HL-60 (cell line): ENCODE measurements around the gene GANC.

ENCODE experiments used
- DNase-seq, 2 experiments: peaks; one replicate each; pipeline ENCODE4 v3.0.0-alpha.2; 2010 to 2020; ENCODE audit warnings: low read depth in 1 of 2, low spot score in 1 of 2
- H3K27ac ChIP-seq: fragments of 250-450 bp; sonication (Bioruptor Pico); replicated peaks from 2 replicates; pipeline ENCODE4 v1.5.1; 2020; ENCODE audit warnings: mild to moderate bottlenecking, moderate library complexity
- H3K27me3 ChIP-seq: fragments of 250-450 bp; sonication (Bioruptor Pico); 2 replicates; pipeline ENCODE4 v1.5.1; 2021; ENCODE audit warnings: mild to moderate bottlenecking, moderate library complexity; ENCODE audit not compliant: insufficient read depth, poor library complexity, severe bottlenecking
- H3K4me3 ChIP-seq: replicated peaks from 2 replicates; pipeline ENCODE4 v1.5.1; 2011; ENCODE audit warnings: mild to moderate bottlenecking, control low read depth, low read length; ENCODE audit not compliant: insufficient read depth
- CTCF ChIP-seq: IDR thresholded peaks from one replicate; pipeline ENCODE4 v1.5.1; 2011; ENCODE audit warnings: low read length, control low read depth, inconsistent platforms; ENCODE audit not compliant: insufficient read depth
- GABPA ChIP-seq: IDR thresholded peaks from 2 replicates; pipeline ENCODE4 v1.6.1; 2012; ENCODE audit warnings: low read depth
- POLR2AphosphoS5 ChIP-seq: IDR thresholded peaks from 2 replicates; pipeline ENCODE4 v1.6.1; 2012; ENCODE audit warnings: low read depth
- REST ChIP-seq: IDR thresholded peaks from 2 replicates; pipeline ENCODE4 v1.6.1; 2012; ENCODE audit warnings: low read depth; ENCODE audit not compliant: insufficient replicate concordance
- SPI1 ChIP-seq: IDR thresholded peaks from 2 replicates; pipeline ENCODE4 v1.6.1; 2012; ENCODE audit warnings: low read depth, mild to moderate bottlenecking, borderline replicate concordance

The GANC gene

DNA sequence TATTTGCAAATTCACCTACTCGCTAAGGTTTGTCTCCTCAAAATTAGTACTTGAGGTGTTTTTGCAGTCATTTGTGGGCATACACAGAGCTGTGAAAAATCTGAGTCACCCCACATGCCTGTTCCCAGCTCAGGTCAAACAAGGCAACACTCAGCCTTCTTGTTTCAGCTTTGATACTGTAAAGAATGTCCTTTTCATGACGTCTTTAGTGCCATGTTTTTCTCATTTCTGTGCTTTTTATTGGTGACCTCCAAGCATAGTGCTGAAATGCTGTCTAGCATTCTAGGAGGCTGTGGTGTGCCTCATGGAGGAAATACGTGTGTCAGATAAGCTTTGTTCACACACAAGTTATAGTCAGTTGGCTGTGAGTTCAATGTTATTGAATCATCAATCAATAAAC lies 95.1 kb downstream of the GANC start:
- H3K4me3 ChIP-seq, result no peak overlapping the region
- no peaks in the 10 kb centered on the region for H3K27me3 ChIP-seq
- peak overlapping the region; percentile 66 for H3K27ac ChIP-seq
- TF ChIP-seq SPI1 (no peak), REST (no peak), POLR2AphosphoS5 (no peak), GABPA (no peak), CTCF (no peak)
- DNase-seq, result no peak

DNA sequence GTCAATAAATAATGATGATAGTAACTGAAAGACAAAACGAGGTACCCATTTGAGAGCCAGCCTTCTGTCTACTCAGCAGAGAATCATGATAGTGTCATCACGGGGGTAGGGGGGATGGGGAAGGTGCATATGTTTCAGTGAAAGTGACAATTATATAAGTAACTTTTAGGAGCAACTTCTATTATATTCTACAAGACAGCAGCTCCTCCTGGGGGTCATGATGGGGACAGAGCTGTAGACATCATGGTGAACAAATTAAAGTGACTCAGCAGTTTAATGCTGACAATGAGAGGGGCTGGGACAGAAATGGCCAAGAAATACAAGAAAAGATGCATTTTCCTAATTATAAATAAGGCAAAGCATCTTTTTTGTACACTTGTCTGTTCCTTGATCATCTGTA lies 98.1 kb downstream of the GANC start:
- H3K27ac ChIP-seq, result peak overlapping the region; percentile 31
- H3K27me3 ChIP-seq, result no peaks in the 10 kb centered on the region
- no peak overlapping the region for H3K4me3 ChIP-seq
- peak; percentile 21 to 65 for DNase-seq
- TF ChIP-seq SPI1 (no peak), CTCF (no peak), GABPA (no peak), POLR2AphosphoS5 (no peak)

GRCh38 chr15:42373274-42373673 lies 100.3 kb downstream of the GANC start:
- H3K27me3 ChIP-seq, result no peaks in the 10 kb centered on the region
- TF ChIP-seq POLR2AphosphoS5 (no peak), CTCF (no peak), SPI1 (no peak), GABPA (no peak), REST (no peak)
- H3K27ac ChIP-seq, result no peak overlapping the region
- DNase-seq, result no peak
- H3K4me3 ChIP-seq, result no peak overlapping the region

- Histone ChIP-seq H3K27ac (no peak overlapping the region), H3K27me3 (no peaks in the 10 kb centered on the region), H3K4me3 (no peak overlapping the region)
- TF ChIP-seq SPI1 (no peak), REST (no peak), CTCF (no peak), POLR2AphosphoS5 (no peak), GABPA (no peak)
- DNase-seq, result no peak
These were observed 100.9 kb downstream of the GANC start for GRCh38 chr15:42373936-42374335.
